GM10847 (cell line): ENCODE measurements around the gene ST6GALNAC6.

Source experiments
- POLR2A ChIP-seq: IDR thresholded peaks from 2 replicates; pipeline ENCODE4 v1.6.1; 2011; ENCODE audit not compliant: insufficient read length; ENCODE audit errors: extremely low read depth

The ST6GALNAC6 gene

GRCh38 chr9:127890053-127890452 is 9.3 kb downstream of the ST6GALNAC6 start:
- TF ChIP-seq POLR2A, result no peak

DNA sequence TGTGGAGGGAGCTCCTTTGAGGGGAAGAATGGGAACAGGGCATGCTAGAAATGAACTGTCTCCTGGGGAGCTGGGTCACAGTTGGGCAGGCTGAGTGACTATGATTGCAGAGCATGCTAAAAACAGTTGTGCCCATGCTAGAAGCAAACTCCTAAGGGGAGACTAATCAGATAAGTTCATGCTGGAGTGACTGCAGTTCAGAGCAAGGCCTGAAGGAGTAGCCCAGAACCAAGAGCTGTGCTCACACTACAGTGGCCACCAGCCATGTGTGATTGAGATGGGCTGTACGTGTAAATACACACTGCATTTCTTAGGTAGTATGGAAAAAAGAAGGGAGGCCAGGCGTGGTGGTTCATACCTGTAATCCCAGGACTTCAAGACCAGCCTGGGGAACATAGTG is 11.6 kb downstream of the ST6GALNAC6 start:
- TF ChIP-seq POLR2A, result no peak

GRCh38 chr9:127886401-127886972 is 12.9 kb downstream of the ST6GALNAC6 start:
- TF ChIP-seq POLR2A, result no peak

DNA sequence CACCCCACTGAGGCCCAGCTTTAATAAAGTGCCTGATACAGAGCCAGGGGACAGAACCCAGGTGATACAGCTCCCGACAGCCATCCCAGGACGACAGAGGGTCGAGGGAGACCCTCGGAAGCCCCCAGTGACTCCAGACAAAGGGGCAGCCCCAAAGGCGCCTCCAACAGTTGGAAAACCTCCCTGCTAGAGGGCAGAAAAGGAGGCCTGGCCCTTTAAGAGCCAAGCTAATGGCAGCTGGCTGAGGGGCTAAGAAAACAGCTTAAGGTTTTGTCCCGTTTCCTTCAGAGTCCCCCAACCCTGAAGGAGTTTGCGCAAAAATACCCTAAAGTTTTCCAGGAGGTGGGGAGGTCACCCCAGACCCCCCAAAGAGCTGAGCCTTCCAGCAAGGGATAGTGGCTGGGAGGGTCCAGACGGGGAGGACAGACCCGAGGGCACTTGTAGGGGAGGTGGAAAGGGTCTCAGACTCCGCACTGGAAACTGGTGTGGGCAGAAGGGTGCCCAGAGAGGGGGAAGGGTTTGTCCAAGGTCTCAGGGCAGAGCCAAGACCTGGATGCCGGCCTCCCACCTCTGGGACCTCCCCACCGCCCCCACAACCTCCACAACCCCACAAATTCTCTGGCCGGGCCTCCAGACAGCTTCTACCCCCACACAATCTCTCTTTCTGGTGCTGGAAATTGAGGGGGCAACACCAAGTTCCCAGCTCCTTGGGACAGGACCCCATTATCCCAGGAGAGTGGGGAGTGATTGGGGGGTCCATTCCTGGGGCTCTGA is 13.7 kb downstream of the ST6GALNAC6 start:
- TF ChIP-seq POLR2A, result no peak

DNA sequence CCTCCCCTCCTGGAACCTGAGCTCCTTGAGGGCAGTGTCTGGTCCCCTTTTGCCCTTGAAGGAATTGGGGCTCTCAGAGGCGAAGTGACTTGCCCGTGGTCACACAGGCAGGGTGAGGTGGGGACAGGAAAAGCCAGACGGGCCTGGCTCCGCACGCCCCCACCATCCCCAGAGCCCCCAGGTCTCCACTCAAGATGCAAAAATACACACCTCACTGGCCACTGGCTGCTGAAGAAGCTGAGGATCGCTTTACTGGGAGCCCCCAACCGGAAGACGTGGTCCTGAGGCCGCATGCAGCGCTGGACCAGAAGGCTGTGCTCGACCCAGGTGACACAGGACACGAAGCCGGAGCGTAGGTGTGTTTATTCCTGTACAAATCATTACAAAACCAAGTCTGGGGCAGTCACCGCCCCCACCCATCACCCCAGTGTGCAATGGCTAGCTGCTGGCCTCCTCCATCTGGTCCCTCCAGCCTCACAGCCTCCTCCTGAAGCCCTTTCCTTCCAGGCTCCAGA is 14.4 kb downstream of the ST6GALNAC6 start:
- TF ChIP-seq POLR2A, result no peak

- TF ChIP-seq POLR2A, result no peak
These were observed 14.9 kb downstream of the ST6GALNAC6 start for GRCh38 chr9:127884427-127884911.

DNA sequence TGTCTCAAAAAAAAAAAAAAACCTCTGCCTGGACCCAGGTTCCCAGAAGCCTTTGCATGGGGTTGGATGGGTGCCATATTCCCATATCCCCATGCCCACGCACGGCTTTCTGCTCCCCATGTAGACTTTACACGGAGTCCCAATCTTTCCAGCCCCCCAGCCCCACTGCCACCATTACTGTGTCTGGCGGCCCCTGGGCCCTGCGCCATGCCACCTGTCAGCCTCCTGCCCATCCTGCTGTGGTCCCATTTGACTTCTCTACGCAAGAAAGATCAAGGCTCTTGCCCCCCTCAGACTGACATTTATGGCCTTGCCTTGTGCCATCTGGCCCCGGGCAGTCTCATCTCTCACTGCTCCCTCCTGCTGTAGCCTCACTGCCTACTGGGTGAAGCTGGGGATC is 15.4 kb downstream of the ST6GALNAC6 start:
- TF ChIP-seq POLR2A, result no peak

DNA sequence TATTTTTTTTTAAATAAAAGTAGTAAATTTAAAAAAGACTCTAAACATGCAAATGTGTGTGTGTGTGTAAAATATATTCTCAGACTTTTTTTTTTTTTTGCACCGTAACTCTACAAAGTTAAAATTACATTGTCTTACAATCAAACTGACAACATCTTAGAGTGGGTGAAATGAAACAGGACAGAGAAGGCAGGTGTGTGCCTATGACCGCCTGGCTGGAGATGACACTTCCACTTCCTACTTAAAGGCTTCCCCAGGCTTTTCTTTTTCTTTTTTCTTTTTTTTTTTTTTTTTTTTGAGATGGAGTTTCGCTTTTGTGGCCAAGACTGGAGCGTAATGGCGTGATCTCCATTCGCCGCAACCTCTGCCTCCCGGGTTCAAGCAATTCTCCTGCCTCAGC is 19.3 kb downstream of the ST6GALNAC6 start:
- no peak for TF ChIP-seq POLR2A

- no peak for TF ChIP-seq POLR2A
These were observed 20.6 kb downstream of the ST6GALNAC6 start for GRCh38 chr9:127878652-127879390.

DNA sequence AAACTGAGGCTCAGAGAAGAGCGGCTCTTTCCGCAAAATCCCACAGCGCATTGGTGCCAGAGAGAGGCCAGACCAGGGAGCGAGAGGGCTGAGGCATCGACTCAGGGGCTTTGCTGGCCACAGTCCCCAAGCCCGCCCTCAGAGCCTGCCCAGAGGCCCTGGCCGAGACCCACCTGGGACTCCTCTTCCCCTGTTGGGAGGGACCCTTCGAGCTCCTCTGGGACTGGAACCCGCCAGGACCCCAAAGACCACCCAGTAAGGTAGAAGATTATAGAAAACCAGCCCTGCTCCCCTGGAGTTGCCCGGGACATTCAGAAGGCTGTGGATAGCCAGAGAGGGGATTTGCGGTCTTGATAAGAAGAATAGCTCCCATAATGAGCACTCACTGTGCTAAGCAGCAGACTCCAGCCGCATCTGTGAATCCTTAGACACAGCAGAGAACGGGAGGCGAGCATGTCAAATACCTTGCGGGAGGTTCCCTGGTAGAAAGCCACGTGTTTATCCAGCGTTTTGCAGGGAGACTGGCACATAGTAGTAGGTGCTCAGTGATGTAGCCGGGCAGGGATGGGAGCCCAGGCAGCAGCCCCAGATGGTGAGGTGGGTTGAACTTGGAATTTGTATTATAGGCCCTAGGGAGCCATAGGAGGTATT is 21.3 kb downstream of the ST6GALNAC6 start:
- no peak for TF ChIP-seq POLR2A

- TF ChIP-seq POLR2A, result no peak
These were observed 21.8 kb downstream of the ST6GALNAC6 start, which contains the start of gene AK1 for GRCh38 chr9:127877566-127877998. Gene AK1 (minus strand): TSS chr9:127877675. CDS start chr9:127874617, 3,058 bp downstream.

DNA sequence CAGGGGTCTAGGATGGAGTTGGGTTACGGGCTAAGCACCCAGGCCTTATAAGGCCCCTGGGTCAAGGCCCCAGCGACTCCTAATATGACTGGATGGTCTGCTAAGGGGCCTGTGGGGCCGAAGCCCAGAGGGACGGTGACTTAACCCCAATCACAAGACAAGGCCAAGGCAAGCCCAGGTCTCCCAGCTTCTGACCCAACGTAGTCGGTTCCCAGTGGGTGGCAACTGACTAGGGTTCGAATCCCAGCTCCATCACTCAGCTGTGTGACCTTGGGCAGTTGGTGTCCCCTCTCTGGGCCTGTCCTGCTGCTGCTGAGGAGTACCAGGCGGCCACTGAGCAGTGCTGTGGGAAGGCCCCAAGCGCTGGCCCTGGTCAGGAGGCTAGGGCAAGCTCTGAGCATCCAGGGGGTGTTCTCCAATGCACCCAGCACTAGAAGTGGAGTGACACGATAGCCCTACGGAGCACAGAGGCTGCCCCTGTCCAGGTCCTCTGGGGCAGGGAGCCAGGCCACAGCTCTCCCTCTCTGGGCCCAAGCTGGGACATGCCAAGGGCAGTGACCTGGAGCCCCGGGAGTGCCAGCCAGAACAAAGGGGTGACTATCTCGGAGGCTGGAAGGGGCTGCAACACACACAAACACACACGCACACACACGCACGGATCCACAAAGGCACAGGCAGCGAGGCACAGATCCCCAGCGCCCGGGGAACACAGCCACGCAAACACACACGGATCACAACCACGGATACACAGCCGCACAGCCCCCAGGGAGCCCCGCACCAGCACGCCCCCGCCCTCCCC is 22.4 kb downstream of the ST6GALNAC6 start:
- no peak for TF ChIP-seq POLR2A

GRCh38 chr9:127876026-127876763 is 23.2 kb downstream of the ST6GALNAC6 start:
- TF ChIP-seq POLR2A, result no peak

DNA sequence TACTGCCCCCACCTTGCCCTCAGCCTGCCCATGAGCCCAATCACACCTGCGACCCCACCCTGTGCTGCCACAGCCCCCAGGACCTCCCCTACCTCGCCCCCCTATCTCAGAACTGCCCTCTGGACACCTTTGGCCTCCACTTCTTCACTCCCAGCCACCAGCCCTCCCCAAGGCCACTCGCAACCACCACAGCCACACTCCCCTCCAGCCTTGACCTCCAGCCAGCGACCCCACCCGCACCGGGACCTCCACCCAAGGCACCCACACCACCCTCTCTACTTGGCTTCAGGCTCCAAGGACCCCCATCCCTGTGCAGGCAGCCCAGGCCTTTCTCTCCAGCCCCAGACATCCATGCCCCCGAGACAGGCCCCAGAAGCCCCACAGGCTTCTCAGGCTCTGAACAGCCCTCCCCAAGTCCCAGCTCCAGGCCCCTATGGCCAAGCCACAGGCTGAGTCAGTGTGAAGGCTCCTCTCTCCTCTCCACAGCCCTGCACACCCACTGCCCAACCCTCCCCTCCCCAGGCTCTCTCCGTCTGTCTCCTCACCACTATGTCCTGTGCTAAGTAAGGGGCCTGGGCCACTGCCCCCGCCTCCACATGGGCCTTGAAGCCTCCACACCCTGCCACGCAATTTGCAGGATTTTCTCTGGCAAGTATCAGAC is 24.0 kb downstream of the ST6GALNAC6 start:
- no peak for TF ChIP-seq POLR2A
